K562 (cell line): ENCODE data around the gene EPHX1. TPM values are rescaled to one million over a fixed set of nuclear protein-coding genes. Genes with fewer than 3 reads are reported as not detected.

ENCODE experiments used
- BACH1 ChIP-seq: fragments of 200-800 bp; sonication (Bioruptor generic); IDR thresholded peaks from 2 replicates; pipeline ENCODE4 v1.6.1; 2016; ENCODE audit warnings: missing genetic modification characterization, missing compliant biosample characterization
- CREBBP ChIP-seq: IDR thresholded peaks from one replicate; pipeline ENCODE4 v1.6.1; 2012; ENCODE audit warnings: low read depth, mild to moderate bottlenecking, control low read depth, inconsistent platforms, low read length
- EHMT2 ChIP-seq: fragments of 450-650 bp; IDR thresholded peaks from 2 replicates; pipeline ENCODE4 v1.6.1; 2018; ENCODE audit warnings: antibody characterized with exemption
- HDAC2 ChIP-seq: fragments of 450-650 bp; IDR thresholded peaks from 2 replicates; pipeline ENCODE4 v1.6.1; 2016; ENCODE audit warnings: mild to moderate bottlenecking
- HLTF ChIP-seq: fragments of 450-650 bp; IDR thresholded peaks from 2 replicates; pipeline ENCODE4 v1.6.1; 2016
- L3MBTL2 ChIP-seq: fragments of 450-650 bp; IDR thresholded peaks from 2 replicates; pipeline ENCODE4 v1.6.1; 2016; ENCODE audit warnings: mild to moderate bottlenecking, moderate library complexity
- LEF1 ChIP-seq: fragments of 450-650 bp; IDR thresholded peaks from 2 replicates; pipeline ENCODE4 v1.6.1; 2016; ENCODE audit warnings: mild to moderate bottlenecking
- MGA ChIP-seq: fragments of 450-650 bp; IDR thresholded peaks from 2 replicates; pipeline ENCODE4 v1.6.1; 2016; ENCODE audit warnings: mild to moderate bottlenecking, moderate library complexity
- MTA1 ChIP-seq: fragments of 450-650 bp; IDR thresholded peaks from 2 replicates; pipeline ENCODE4 v1.6.1; 2017; ENCODE audit warnings: borderline replicate concordance
- ZBTB2 ChIP-seq: fragments of 450-650 bp; IDR thresholded peaks from 2 replicates; pipeline ENCODE4 v1.6.1; 2016; ENCODE audit warnings: antibody characterized with exemption
- ZNF395 ChIP-seq: fragments of 200-800 bp; sonication (Bioruptor generic); IDR thresholded peaks from 2 replicates; pipeline ENCODE4 v1.6.1; 2017; ENCODE audit warnings: missing genetic modification characterization, missing compliant biosample characterization
- ZNF639 ChIP-seq, 2 experiments: fragments of 200-800 bp in 1 of 2; sonication (Bioruptor generic) in 1 of 2; sonication (generic) in 1 of 2; formaldehyde crosslinking in 1 of 2; IDR thresholded peaks in 1 of 2; conservative IDR thresholded peaks in 1 of 2; 2 replicates each; pipeline versions ENCODE4 v1.5.0 to v1.6.1; 2016 to 2020; ENCODE audit warnings: missing compliant biosample characterization in 1 of 2, missing genetic modification characterization in 1 of 2, missing genetic modification reagents in 1 of 2
- ZNF668 ChIP-seq: fragments of 250-450 bp; sonication (Bioruptor Pico); IDR thresholded peaks from 2 replicates; pipeline ENCODE4 v1.8.0; 2022; ENCODE audit warnings: mild to moderate bottlenecking, inconsistent platforms
- polyA plus RNA-seq, 8 experiments: library from polyadenylated mRNA; depleted of rRNA in 4 of 8; stranded (reverse) in 5 of 8; unstranded in 3 of 8; fragments of >200 nt; fragmentation: Nextera tagmentation in 2 of 8; fragmentation: Illumina TruSeq in 1 of 8; extraction: Ambion mirVana in 2 of 8; extraction: Trizol in 1 of 8; gene quantifications; 2 replicates each; pipeline versions ENCODE4 v1.2.1 to v1.2.3, GENCODE V29; 2011 to 2014; ENCODE audit warnings: inconsistent platforms in 1 of 8, missing spikeins in 1 of 8
- total RNA-seq, 7 experiments: library from RNA; depleted of rRNA in 6 of 7; stranded (reverse); fragments of >200 nt in 6 of 7; fragmentation: Illumina TruSeq in 2 of 7; extraction: Trizol in 2 of 7; gene quantifications; 2 replicates each; pipeline versions ENCODE4 v1.2.1 to v1.2.3, GENCODE V29; 2011 to 2021; ENCODE audit warnings: low replicate concordance in 1 of 7

EPHX1 gene
- total and polyA plus RNA-seq, 9 of the 15 experiments (the other 6 are each of a cell fraction or from before 2014, with no cell fraction given): 0.21 to 27.0 (median 6.7) TPM

GRCh38 chr1:225817611-225818061, 7.7 kb downstream of the EPHX1 start (continued):
- TF ChIP-seq MGA (peak; percentile 49; the same call in 1 of the 2 replicates), HDAC2 (peak; percentile 49; the same call in 1 of the 2 replicates), ZNF668 (no peak), L3MBTL2 (peak; percentile 72), BACH1 (peak; percentile 92), LEF1 (peak; percentile 58; the same call in 1 of the 2 replicates), EHMT2 (no peak), HLTF (no peak), ZNF395 (CRISPR knock-in tag) (0 out of 2 replicates have a peak, but pooled peaks have one; percentile 57), ZNF639 (CRISPR knock-in tag; conservative IDR thresholded peaks at IDR 0.05 in 1 of 2, IDR thresholded peaks at IDR 0.05 in 1 of 2) (peak in 1 of 2 experiments; percentile 50; a peak in 1 of 4 replicates), CREBBP (no peak), MTA1 (0 out of 2 replicates have a peak, but pooled peaks have one; percentile 38), ZBTB2 (peak; percentile 45; the same call in 1 of the 2 replicates)
